SKM-1 (cell line): ENCODE measurements around the gene PSAPL1.

ENCODE experiments used
- DNase-seq: peaks from one replicate; lab custom pipeline; 2025; ENCODE audit not compliant: unreplicated experiment; lab: John Stamatoyannopoulos, UW

The PSAPL1 gene

GRCh38 chr4:7383266-7383665 is 51.5 kb downstream of the PSAPL1 start:
- DNase-seq: no peak

DNA sequence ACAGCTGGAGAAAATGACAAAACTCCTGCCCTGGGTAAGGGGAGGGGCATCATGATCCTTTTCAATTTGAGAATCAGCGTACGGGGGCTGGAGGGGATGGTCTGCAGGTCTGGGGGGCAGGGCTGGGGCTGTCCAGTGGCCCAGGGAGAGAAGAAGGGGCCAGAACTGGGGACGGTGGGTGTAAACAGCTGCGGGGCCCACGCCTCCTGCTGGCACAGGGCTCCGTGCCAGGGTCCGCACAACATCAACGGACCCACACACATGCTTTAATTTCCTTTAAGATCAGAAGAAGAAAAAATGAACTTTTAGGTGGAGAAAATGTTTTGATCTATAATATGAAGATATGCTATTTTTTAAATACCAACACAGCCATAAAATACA is 52.1 kb downstream of the PSAPL1 start:
- no peak for DNase-seq

DNA sequence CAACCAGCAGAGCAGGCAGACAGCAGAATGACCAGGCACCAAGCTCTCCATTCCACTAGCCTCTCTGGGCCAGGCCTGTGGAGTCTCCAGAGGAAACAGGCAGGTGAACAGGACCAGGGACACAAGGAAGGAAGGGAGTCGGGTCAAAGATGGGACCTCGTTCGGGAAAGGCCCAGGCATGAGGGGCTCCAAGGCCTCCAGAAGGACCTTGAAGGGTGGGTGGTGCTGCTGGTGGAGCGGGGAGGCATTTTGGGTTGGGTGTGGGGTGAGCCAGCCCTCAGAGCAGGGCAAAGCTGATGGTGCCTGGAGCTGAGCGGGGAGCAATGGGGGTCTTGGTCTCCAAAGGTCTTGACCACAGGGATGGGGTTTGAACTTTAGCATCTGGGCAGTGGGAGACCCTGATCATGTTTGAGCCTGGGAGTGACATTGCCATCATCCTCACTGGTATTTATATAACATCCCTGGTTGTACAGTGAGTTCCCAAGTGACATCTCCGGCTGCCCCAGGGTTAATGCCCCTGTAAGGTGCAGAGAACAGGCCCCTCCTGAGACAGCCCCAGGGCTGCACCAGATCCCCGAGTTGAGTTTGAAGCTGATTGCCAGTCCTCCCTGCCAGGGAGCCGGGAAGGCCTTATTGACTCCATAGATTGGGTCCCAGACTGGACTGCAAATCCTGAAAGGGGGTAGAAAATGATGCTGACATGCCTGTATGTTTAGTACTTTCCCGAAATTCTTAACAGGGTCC is 52.7 kb downstream of the PSAPL1 start:
- no peak for DNase-seq

GRCh38 chr4:7381221-7381889 is 53.4 kb downstream of the PSAPL1 start:
- no peak for DNase-seq
